Measurements from ENCODE around the gene C1QC.

The C1QC gene

GRCh38 chr1:22680726-22681125 lies 37.3 kb downstream of the C1QC start:
- no peak for DNase-seq (ENCODE audit: low read depth, low spot score)

GRCh38 chr1:22681556-22682276 lies 38.3 kb downstream of the C1QC start:
- no peak for DNase-seq (ENCODE audit: low read depth, low spot score)

- DNase-seq (ENCODE audit: low read depth, low spot score) = no peak
Measured at GRCh38 chr1:22683547-22683946, 40.1 kb downstream of the C1QC start.

GRCh38 chr1:22685591-22686059 lies 42.2 kb downstream of the C1QC start:
- no peak for DNase-seq (ENCODE audit: low read depth, low spot score)

- no peak for DNase-seq (ENCODE audit: low read depth, low spot score)
Measured at GRCh38 chr1:22687191-22687590, 43.8 kb downstream of the C1QC start.

GRCh38 chr1:22688466-22688865 lies 45.0 kb downstream of the C1QC start:
- DNase-seq (ENCODE audit: low read depth, low spot score) = no peak

- no peak for DNase-seq (ENCODE audit: low read depth, low spot score)
Measured at GRCh38 chr1:22689505-22689904, 46.1 kb downstream of the C1QC start.

- no peak for DNase-seq (ENCODE audit: low read depth, low spot score)
Measured at GRCh38 chr1:22691031-22691753, 47.8 kb downstream of the C1QC start.

GRCh38 chr1:22694172-22694571 lies 50.7 kb downstream of the C1QC start:
- no peak for DNase-seq (ENCODE audit: low read depth, low spot score)

- no peak for DNase-seq (ENCODE audit: low read depth, low spot score)
Measured at GRCh38 chr1:22696610-22697009, 53.2 kb downstream of the C1QC start.
